GM12878 (cell line): ENCODE results near the gene TDRD3. TPM values are rescaled to one million over a fixed set of nuclear protein-coding genes. Genes with fewer than 3 reads are reported as not detected.
A peak's percentile ranks its signal among the peaks of the same experiment; 100 is the strongest.

ENCODE experiments used
- ATAC-seq: fragments of 200-7000 bp; cut with Tn5 transposase; 3 replicates; pipeline ENCODE4 v1.9.1; 2020; ENCODE audit warnings: mild to moderate bottlenecking, moderate library complexity
- BruUV-seq: library from RNA; stranded (reverse); fragments of 400-500 nt; replicated peaks from 2 replicates; lab custom pipeline; 2021; lab: Mats Ljungman, UMichigan
- CTCF ChIA-PET: fragments of 300-600 bp; sonication (Branson Sonifier 250); formaldehyde crosslinking; extraction: SDS; loops from one replicate; lab custom pipeline; 2021; ENCODE audit warnings: inconsistent platforms; lab: Yijun Ruan, JAX
- POLR2A ChIA-PET: fragments of 350-600 bp; formaldehyde crosslinking; extraction: SDS; loops from one replicate; lab custom pipeline; 2021; ENCODE audit warnings: inconsistent platforms; lab: Charles Lee
- RAD21 ChIA-PET: fragments of 300-600 bp; sonication (Branson Sonifier 250); formaldehyde crosslinking; loops from one replicate; lab custom pipeline; 2023; ENCODE audit warnings: antibody characterized with exemption; ENCODE audit not compliant: unreplicated experiment; lab: Charles Lee
- SMC1A ChIA-PET: fragments of 300-600 bp; sonication (Branson Sonifier 250); formaldehyde crosslinking; loops from one replicate; lab custom pipeline; 2023; ENCODE audit not compliant: unreplicated experiment, uncharacterized antibody; lab: Charles Lee
- DNase-seq: peaks from one replicate; pipeline ENCODE4 v3.0.0-alpha.2; 2011; ENCODE audit warnings: low read depth, low spot score
- FAIRE-seq: peaks from 3 replicates; lab custom pipeline; 2011; peaks lifted over from hg19 to GRCh38; lab: Jason Lieb, UNC
- H2AFZ ChIP-seq: 2 replicates; pipeline ENCODE4 v1.6.0; 2011; ENCODE audit warnings: low read depth, low read length, control low read depth; ENCODE audit not compliant: control insufficient read depth
- H3K27ac ChIP-seq: 2 replicates; pipeline ENCODE4 v1.5.1; 2011; ENCODE audit warnings: control low read depth; ENCODE audit not compliant: control insufficient read depth, insufficient read depth
- H3K27me3 ChIP-seq, 2 experiments: replicated peaks in 1 of 2; 2 replicates each; pipeline versions ENCODE4 v1.6.0 to v1.6.1; 2011; ENCODE audit warnings: low read length in 1 of 2; ENCODE audit not compliant: control insufficient read depth in 2 of 2, insufficient read depth in 2 of 2
- H3K36me3 ChIP-seq, 2 experiments: 2 replicates each; pipeline ENCODE4 v1.5.1; 2011; ENCODE audit warnings: low read length in 1 of 2; ENCODE audit not compliant: control insufficient read depth in 2 of 2, insufficient read depth in 2 of 2
- H3K4me1 ChIP-seq: 2 replicates; pipeline ENCODE4 v1.6.1; 2011; ENCODE audit warnings: mild to moderate bottlenecking, low read length, moderate library complexity, mixed read lengths; ENCODE audit not compliant: control insufficient read depth, insufficient read depth
- H3K4me2 ChIP-seq: 2 replicates; pipeline ENCODE4 v1.6.0; 2011; ENCODE audit warnings: control low read depth; ENCODE audit not compliant: control insufficient read depth, insufficient read depth
- H3K4me3 ChIP-seq: fragments of 200-600 bp; sonication (generic); 2 replicates; pipeline ENCODE4 v1.5.1; 2016
- H3K79me2 ChIP-seq: 2 replicates; pipeline ENCODE4 v1.6.0; 2011; ENCODE audit warnings: low read length; ENCODE audit not compliant: control insufficient read depth, insufficient read depth
- H3K9ac ChIP-seq: 2 replicates; pipeline ENCODE4 v1.8.0; 2011; ENCODE audit warnings: low read length, control low read depth, mixed read lengths; ENCODE audit not compliant: control insufficient read depth, insufficient read depth
- H3K9me3 ChIP-seq: replicated peaks from 3 replicates; pipeline ENCODE4 v1.5.1; 2011; ENCODE audit warnings: mild to moderate bottlenecking, low read length; ENCODE audit not compliant: control insufficient read depth, insufficient read depth
- H4K20me1 ChIP-seq: 2 replicates; pipeline ENCODE4 v1.6.0; 2011; ENCODE audit not compliant: control insufficient read depth, insufficient read depth
- ATF7 ChIP-seq: fragments of 450-650 bp; IDR thresholded peaks from 2 replicates; pipeline ENCODE4 v1.6.1; 2016; ENCODE audit warnings: low read depth, mild to moderate bottlenecking
- CBFB ChIP-seq: IDR thresholded peaks from 2 replicates; pipeline ENCODE4 v1.6.1; 2016; ENCODE audit warnings: antibody characterized with exemption, low read depth
- FOXM1 ChIP-seq: IDR thresholded peaks from 2 replicates; pipeline ENCODE4 v1.6.1; 2012; ENCODE audit warnings: low read depth, mild to moderate bottlenecking, inconsistent platforms, low read length, moderate library complexity
- HDGF ChIP-seq: fragments of 450-650 bp; IDR thresholded peaks from 2 replicates; pipeline ENCODE4 v1.6.1; 2016; ENCODE audit warnings: antibody characterized with exemption
- IKZF1 ChIP-seq: fragments of 450-650 bp; conservative IDR thresholded peaks from 2 replicates; pipeline ENCODE4 v1.6.1; 2017; ENCODE audit warnings: antibody characterized with exemption, mild to moderate bottlenecking
- IKZF2 ChIP-seq, 2 experiments: fragments of 450-650 bp; IDR thresholded peaks; 2 replicates each; pipeline ENCODE4 v1.6.1; 2017; ENCODE audit warnings: mild to moderate bottlenecking in 2 of 2, moderate library complexity in 2 of 2
- MTA2 ChIP-seq: fragments of 450-650 bp; IDR thresholded peaks from 2 replicates; pipeline ENCODE4 v1.6.1; 2016; ENCODE audit warnings: low read depth, mild to moderate bottlenecking, moderate library complexity
- NR2C1 ChIP-seq: fragments of 450-650 bp; IDR thresholded peaks from 2 replicates; pipeline ENCODE4 v1.6.1; 2017; ENCODE audit warnings: antibody characterized with exemption, mild to moderate bottlenecking, moderate library complexity
- POLR2AphosphoS5 ChIP-seq: IDR thresholded peaks from 2 replicates; pipeline ENCODE4 v1.6.1; 2011; ENCODE audit warnings: mild to moderate bottlenecking, low read length, inconsistent platforms
- POU2F2 ChIP-seq: IDR thresholded peaks from 3 replicates; pipeline ENCODE4 v1.6.1; 2011; ENCODE audit warnings: low read depth, mild to moderate bottlenecking, low read length, borderline replicate concordance
- RAD21 ChIP-seq: IDR thresholded peaks from 2 replicates; pipeline ENCODE4 v1.6.1; 2011; ENCODE audit warnings: mild to moderate bottlenecking, low read depth, low read length, moderate library complexity; ENCODE audit not compliant: insufficient read depth
- RUNX3 ChIP-seq: IDR thresholded peaks from 2 replicates; pipeline ENCODE4 v1.6.1; 2012; ENCODE audit warnings: low read length, inconsistent platforms
- ZNF384 ChIP-seq: IDR thresholded peaks from 2 replicates; pipeline ENCODE4 v1.6.1; 2012; ENCODE audit warnings: low read depth, mild to moderate bottlenecking, low read length, improper control_type of control experiment, borderline replicate concordance
- WGBS: methylation state at CpG from one replicate; pipeline ENCODE4 v1.1.6; 2016; ENCODE audit warnings: low lambda C conversion rate; ENCODE audit not compliant: insufficient replicate concordance, insufficient coverage; ENCODE audit errors: missing lambda C conversion rate; 5-methylcytosine and 5-hydroxymethylcytosine counted together
- in situ Hi-C: fragments of 300-500 bp; cut with MboI; formaldehyde crosslinking; loops from 9 replicates; pipeline ENCODE4 v1.14.3; 2018; ENCODE audit warnings: mixed read lengths
- intact Hi-C: fragments of 100-400 bp; cut with micrococcal nuclease; formaldehyde crosslinking; loops from one replicate; pipeline ENCODE4 v1.14.2; 2022; ENCODE audit not compliant: unreplicated experiment
- polyA plus RNA-seq, 11 experiments: library from polyadenylated mRNA; depleted of rRNA in 4 of 11; unstranded in 6 of 11; stranded (reverse) in 5 of 11; fragments of >200 nt; fragmentation: Nextera tagmentation in 4 of 11; fragmentation: Illumina TruSeq in 1 of 11; extraction: Ambion mirVana in 4 of 11; extraction: Trizol in 1 of 11; gene quantifications; 1 replicate in 1 of 11; 2 replicates in 10 of 11; pipeline versions ENCODE4 v1.2.1 to v1.2.3, GENCODE V29; 2011 to 2016; ENCODE audit warnings: inconsistent platforms in 2 of 11, missing spikeins in 2 of 11, low read depth in 1 of 11
- total RNA-seq, 4 experiments: library from RNA; depleted of rRNA in 3 of 4; stranded (reverse); fragments of >200 nt in 3 of 4; fragmentation: Illumina TruSeq in 1 of 4; extraction: Trizol in 1 of 4; gene quantifications; 2 replicates each; pipeline versions ENCODE4 v1.2.1 to v1.2.3, GENCODE V29; 2013 to 2021
- TF ChIP-seq, protein P1 (sequence below): fragments of 450-650 bp; IDR thresholded peaks from 2 replicates; pipeline ENCODE4 v1.6.1; 2017; ENCODE audit warnings: low read depth, mild to moderate bottlenecking, moderate library complexity
- TF ChIP-seq, protein P2 (sequence below): fragments of 450-650 bp; IDR thresholded peaks from 2 replicates; pipeline ENCODE4 v1.6.1; 2016; ENCODE audit warnings: mild to moderate bottlenecking

Gene TDRD3
- total and polyA plus RNA-seq, 10 of the 15 experiments (the other 5 are each of a cell fraction or from before 2014, with no cell fraction given) = 8.4 to 27.9 (median 15.8) TPM

GRCh38 chr13:60435762-60436374 lies 38.8 kb downstream of the TDRD3 start:
- H3K27ac ChIP-seq = no peak overlapping the region
- no peak overlapping the region for H3K4me2 ChIP-seq
- no peak overlapping the region for H2AFZ ChIP-seq
- H3K27me3 ChIP-seq = no peaks in the 10 kb centered on the region
- WGBS = 27% methylated on average over 2 of the region's 2 CpGs
- ChIA-PET POLR2A (interaction anchor here (0.6 kb wide), 1 partner anchor 659 kb away, joined by 4 read pairs; no protein-coding TSS in a partner anchor), CTCF (no interaction called here), RAD21 (no interaction called here), SMC1A (no interaction called here)
- peak; percentile 73 for ATAC-seq
- TF ChIP-seq, protein P1, sequence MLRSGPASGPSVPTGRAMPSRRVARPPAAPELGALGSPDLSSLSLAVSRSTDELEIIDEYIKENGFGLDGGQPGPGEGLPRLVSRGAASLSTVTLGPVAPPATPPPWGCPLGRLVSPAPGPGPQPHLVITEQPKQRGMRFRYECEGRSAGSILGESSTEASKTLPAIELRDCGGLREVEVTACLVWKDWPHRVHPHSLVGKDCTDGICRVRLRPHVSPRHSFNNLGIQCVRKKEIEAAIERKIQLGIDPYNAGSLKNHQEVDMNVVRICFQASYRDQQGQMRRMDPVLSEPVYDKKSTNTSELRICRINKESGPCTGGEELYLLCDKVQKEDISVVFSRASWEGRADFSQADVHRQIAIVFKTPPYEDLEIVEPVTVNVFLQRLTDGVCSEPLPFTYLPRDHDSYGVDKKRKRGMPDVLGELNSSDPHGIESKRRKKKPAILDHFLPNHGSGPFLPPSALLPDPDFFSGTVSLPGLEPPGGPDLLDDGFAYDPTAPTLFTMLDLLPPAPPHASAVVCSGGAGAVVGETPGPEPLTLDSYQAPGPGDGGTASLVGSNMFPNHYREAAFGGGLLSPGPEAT = peak; percentile 19; the same call in 1 of the 2 replicates
- TF ChIP-seq IKZF1 (peak; percentile 34; the same call in 1 of the 2 replicates), CBFB (no peak), FOXM1 (no peak), MTA2 (peak; percentile 81), POU2F2 (no peak), IKZF2 (IDR thresholded peaks at IDR 0.05) (peak; percentile 36 to 41; a peak in 2 of 4 replicates), RUNX3 (0 out of 2 replicates have a peak, but pooled peaks have one; percentile 28), POLR2AphosphoS5 (no peak), HDGF (no peak), ZNF384 (peak; percentile 7; the same call in 1 of the 2 replicates), ATF7 (peak; percentile 82), NR2C1 (no peak), RAD21 (no peak)
- TF ChIP-seq, protein P2, sequence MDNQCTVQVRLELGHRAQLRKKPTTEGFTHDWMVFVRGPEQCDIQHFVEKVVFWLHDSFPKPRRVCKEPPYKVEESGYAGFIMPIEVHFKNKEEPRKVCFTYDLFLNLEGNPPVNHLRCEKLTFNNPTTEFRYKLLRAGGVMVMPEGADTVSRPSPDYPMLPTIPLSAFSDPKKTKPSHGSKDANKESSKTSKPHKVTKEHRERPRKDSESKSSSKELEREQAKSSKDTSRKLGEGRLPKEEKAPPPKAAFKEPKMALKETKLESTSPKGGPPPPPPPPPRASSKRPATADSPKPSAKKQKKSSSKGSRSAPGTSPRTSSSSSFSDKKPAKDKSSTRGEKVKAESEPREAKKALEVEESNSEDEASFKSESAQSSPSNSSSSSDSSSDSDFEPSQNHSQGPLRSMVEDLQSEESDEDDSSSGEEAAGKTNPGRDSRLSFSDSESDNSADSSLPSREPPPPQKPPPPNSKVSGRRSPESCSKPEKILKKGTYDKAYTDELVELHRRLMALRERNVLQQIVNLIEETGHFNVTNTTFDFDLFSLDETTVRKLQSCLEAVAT = peak; percentile 67; the same call in 1 of the 2 replicates
- no peak overlapping the region for H3K4me3 ChIP-seq
- no TSS peak for BruUV-seq
- in situ Hi-C loops (loop anchor here (10.0 kb wide), 1 partner anchor 1041 kb away; no protein-coding TSS in a partner anchor), intact Hi-C loops (loop anchor here (10.0 kb wide), 1 partner anchor 661 kb away; no protein-coding TSS in a partner anchor)
- DNase-seq = no peak
- no peaks in the 10 kb centered on the region for H3K36me3 ChIP-seq
- H4K20me1 ChIP-seq = no peaks in the 10 kb centered on the region
- no peaks in the 10 kb centered on the region for H3K4me1 ChIP-seq
- H3K9me3 ChIP-seq = peaks cover 2% of the 10 kb centered on the region; the same call in 1 of the 3 replicates
- H3K79me2 ChIP-seq = peaks cover 1% of the 10 kb centered on the region
- no peak for FAIRE-seq
- H3K9ac ChIP-seq = no peak overlapping the region
